ENCODE measurements around the gene NUP98. TPM values are rescaled to one million over a fixed set of nuclear protein-coding genes. Genes with fewer than 3 reads are reported as not detected.
"Not testable (repeated sequence)": the region's sequence is repeated elsewhere in the genome, so short reads cannot be mapped to it uniquely, and the experiment has no call there.

The NUP98 gene
- total RNA-seq, 4 donors from 2014 or later = 55.1 to 189 (median 123) TPM

GRCh38 chr11:3822312-3822711, 25.0 kb upstream of the NUP98 start:
- intact Hi-C loops (cut with DNase I; ENCODE audit: low total_unique reads) = no loop called here
- no peak overlapping the region for H3K27ac ChIP-seq
- TF ChIP-seq, protein P1, sequence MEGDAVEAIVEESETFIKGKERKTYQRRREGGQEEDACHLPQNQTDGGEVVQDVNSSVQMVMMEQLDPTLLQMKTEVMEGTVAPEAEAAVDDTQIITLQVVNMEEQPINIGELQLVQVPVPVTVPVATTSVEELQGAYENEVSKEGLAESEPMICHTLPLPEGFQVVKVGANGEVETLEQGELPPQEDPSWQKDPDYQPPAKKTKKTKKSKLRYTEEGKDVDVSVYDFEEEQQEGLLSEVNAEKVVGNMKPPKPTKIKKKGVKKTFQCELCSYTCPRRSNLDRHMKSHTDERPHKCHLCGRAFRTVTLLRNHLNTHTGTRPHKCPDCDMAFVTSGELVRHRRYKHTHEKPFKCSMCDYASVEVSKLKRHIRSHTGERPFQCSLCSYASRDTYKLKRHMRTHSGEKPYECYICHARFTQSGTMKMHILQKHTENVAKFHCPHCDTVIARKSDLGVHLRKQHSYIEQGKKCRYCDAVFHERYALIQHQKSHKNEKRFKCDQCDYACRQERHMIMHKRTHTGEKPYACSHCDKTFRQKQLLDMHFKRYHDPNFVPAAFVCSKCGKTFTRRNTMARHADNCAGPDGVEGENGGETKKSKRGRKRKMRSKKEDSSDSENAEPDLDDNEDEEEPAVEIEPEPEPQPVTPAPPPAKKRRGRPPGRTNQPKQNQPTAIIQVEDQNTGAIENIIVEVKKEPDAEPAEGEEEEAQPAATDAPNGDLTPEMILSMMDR (IDR thresholded peaks at IDR 0.05) = no peak
- TF ChIP-seq POLR2A (IDR thresholded peaks at IDR 0.05) = no peak

GRCh38 chr11:3820971-3821370, 23.6 kb upstream of the NUP98 start:
- H3K4me3 ChIP-seq = no peak overlapping the region
- intact Hi-C loops (cut with DNase I; ENCODE audit: low total_unique reads) = no loop called here
- no peaks in the 10 kb centered on the region for H3K36me3 ChIP-seq
- no peaks in the 10 kb centered on the region for H3K27me3 ChIP-seq
- H3K9me3 ChIP-seq = no peaks in the 10 kb centered on the region
- H3K27ac ChIP-seq = no peak overlapping the region
- H3K4me1 ChIP-seq = no peaks in the 10 kb centered on the region
- TF ChIP-seq POLR2A (IDR thresholded peaks at IDR 0.05) = no peak
- TF ChIP-seq, protein P1 (IDR thresholded peaks at IDR 0.05) = no peak
- DNase-seq = no peak

More at GRCh38 chr11:3822312-3822711, 25.0 kb upstream of the NUP98 start:
- H3K4me3 ChIP-seq = no peak overlapping the region
- H3K36me3 ChIP-seq = no peaks in the 10 kb centered on the region
- DNase-seq = no peak
- H3K27me3 ChIP-seq = no peaks in the 10 kb centered on the region
- H3K9me3 ChIP-seq = no peaks in the 10 kb centered on the region
- H3K4me1 ChIP-seq = no peaks in the 10 kb centered on the region

DNA sequence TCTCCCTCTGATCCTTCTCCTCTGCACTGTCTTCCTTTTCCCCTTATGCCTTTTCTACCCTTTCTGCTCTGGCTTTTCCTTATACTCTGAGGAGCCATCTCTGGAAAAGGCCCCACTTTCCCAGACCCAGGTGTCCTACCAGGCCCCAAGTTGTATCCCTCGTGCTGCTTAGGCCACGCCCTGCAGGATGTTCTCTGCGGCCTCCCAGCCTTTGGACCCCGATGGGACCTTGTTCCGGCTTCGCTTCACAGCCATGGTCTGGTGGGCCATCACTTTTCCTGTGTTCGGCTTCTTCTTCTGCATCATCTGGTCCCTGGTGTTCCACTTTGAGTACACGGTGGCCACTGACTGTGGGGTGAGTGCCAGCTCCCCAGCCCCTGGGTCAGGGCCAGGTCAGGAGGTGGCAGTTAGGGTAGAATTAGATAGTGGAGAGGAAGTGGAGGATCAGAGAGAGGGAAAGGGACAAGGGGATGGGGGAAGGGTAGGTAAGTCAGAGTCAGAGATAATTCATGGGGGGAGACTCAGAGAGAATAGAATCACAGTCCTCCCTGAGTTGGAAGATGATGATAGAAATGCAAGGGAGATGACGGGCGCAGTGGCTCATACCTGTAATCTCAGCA, 19.9 kb upstream of the NUP98 start:
- no peak overlapping the region for H3K27ac ChIP-seq

DNA sequence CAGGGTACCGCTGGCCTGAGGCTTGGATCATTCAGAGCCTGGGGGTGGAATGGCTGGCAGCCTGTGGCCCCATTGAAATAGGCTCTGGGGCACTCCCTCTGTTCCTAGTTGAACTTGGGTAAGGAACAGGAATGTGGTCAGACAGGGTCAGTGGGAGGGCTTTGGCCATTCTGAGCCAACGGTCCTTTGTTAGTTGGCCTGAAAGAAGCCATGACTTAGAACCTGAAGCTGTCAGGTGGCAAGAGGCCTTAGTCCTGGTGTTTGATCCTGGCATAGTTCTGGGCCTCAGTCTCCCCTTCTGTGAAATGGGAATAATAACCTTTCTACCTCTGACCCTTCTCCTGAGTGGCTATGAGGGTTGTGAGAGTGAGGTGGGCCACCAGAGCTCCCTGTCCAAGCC, 19.3 kb upstream of the NUP98 start:
- no peak for TF ChIP-seq POLR2A (IDR thresholded peaks at IDR 0.05)
- TF ChIP-seq, protein P1 (IDR thresholded peaks at IDR 0.05) = no peak
- H3K27ac ChIP-seq = no peak overlapping the region
- H3K4me3 ChIP-seq = no peak overlapping the region
- intact Hi-C loops (cut with DNase I; ENCODE audit: low total_unique reads) = no loop called here
- no peaks in the 10 kb centered on the region for H3K36me3 ChIP-seq
- H3K4me1 ChIP-seq = no peaks in the 10 kb centered on the region
- no peak for DNase-seq
- no peaks in the 10 kb centered on the region for H3K27me3 ChIP-seq
- H3K9me3 ChIP-seq = no peaks in the 10 kb centered on the region

More for the DNA sequence above, 19.9 kb upstream of the NUP98 start:
- H3K4me3 ChIP-seq = no peak overlapping the region
- TF ChIP-seq, protein P1 (IDR thresholded peaks at IDR 0.05) = no peak
- TF ChIP-seq POLR2A (IDR thresholded peaks at IDR 0.05) = no peak
- intact Hi-C loops (cut with DNase I; ENCODE audit: low total_unique reads) = no loop called here
- H3K36me3 ChIP-seq = no peaks in the 10 kb centered on the region
- DNase-seq = no peak
- no peaks in the 10 kb centered on the region for H3K27me3 ChIP-seq
- H3K4me1 ChIP-seq = no peaks in the 10 kb centered on the region
- H3K9me3 ChIP-seq = no peaks in the 10 kb centered on the region

DNA sequence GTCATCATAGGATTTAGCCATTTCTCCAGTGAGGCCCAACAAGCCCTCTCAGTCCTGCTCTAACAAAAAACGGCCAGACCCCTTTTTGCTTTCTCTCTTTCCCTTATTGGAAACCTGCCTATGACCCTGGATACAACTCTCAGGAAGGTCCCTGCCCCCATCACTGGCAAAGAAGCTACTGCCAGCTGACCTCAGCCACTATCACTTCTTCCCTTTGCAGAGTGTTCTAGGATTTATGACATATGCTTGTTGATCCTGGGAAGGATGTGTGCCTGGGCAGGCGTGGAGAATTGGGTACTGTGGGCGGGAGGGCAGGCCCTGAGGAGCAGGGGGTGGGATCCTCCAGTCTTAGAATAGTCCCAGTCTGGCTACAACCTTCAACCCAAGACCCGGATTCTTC, 18.5 kb upstream of the NUP98 start:
- no peak overlapping the region for H3K4me3 ChIP-seq
- H3K27ac ChIP-seq = no peak overlapping the region
- no peak for DNase-seq
- no peaks in the 10 kb centered on the region for H3K27me3 ChIP-seq
- no peaks in the 10 kb centered on the region for H3K4me1 ChIP-seq
- no peaks in the 10 kb centered on the region for H3K36me3 ChIP-seq
- TF ChIP-seq POLR2A (IDR thresholded peaks at IDR 0.05) = no peak
- TF ChIP-seq, protein P1 (IDR thresholded peaks at IDR 0.05) = no peak
- H3K9me3 ChIP-seq = no peaks in the 10 kb centered on the region
- intact Hi-C loops (cut with DNase I; ENCODE audit: low total_unique reads) = no loop called here

DNA sequence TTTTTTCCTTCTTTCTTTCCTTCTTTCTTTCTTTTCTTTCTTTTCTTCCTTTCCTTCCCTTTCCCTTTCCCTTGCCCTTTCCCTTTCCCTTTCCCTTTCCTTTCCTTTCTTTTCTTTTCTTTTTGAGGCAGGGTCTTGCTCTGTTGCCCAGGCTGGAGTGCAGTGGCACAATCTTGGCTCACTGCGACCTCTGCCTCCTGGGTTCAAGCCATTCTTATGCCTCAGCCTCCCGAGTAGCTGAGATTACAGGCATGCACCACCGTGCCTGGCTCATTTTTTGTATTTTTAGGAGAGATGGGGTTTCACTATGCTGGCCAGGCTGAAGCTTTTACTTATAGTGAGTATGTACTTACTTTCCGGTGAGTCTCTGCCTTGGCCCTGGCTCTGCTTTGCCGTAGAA, 17.5 kb upstream of the NUP98 start:
- H3K4me3 ChIP-seq; H3K4me1 ChIP-seq; H3K9me3 ChIP-seq; H3K27ac ChIP-seq; intact Hi-C loops (cut with DNase I; ENCODE audit: low total_unique reads); H3K27me3 ChIP-seq; DNase-seq; H3K36me3 ChIP-seq: not testable (repeated sequence)

Measured in uterus (tissue), 4 donors.